HG03521 (cell line): ENCODE results near the gene SELENOO.
"Not testable (repeated sequence)": the region's sequence is repeated elsewhere in the genome, so short reads cannot be mapped to it uniquely, and the experiment has no call there.

Source experiments
- ATAC-seq: cut with Tn5 transposase; IDR thresholded peaks from one replicate; pipeline ENCODE4 v1.9.1; 2021; ENCODE audit warnings: mild to moderate bottlenecking, moderate library complexity; ENCODE audit not compliant: unreplicated experiment

SELENOO gene

DNA sequence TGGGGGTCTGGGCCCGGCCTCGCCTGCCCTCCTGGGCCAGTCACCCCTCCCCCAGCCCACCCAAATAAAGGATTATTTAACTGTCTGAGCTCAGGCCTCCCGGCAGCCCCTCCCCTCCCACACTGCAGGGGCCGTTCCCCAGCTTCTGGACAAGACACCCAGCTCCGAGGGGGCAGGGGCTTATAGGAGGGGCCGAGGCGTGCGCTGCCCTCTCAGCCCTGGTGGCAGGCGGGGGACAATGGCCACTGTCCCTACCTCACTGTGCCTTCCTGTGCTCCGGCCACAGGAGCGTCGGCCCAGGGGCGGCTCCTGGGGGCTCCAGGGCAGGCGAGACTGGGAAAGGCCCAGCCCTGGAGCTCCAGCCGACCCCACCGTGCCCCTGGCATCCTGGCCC lies 2.2 kb upstream of the SELENOO start:
- ATAC-seq, result no peak

DNA sequence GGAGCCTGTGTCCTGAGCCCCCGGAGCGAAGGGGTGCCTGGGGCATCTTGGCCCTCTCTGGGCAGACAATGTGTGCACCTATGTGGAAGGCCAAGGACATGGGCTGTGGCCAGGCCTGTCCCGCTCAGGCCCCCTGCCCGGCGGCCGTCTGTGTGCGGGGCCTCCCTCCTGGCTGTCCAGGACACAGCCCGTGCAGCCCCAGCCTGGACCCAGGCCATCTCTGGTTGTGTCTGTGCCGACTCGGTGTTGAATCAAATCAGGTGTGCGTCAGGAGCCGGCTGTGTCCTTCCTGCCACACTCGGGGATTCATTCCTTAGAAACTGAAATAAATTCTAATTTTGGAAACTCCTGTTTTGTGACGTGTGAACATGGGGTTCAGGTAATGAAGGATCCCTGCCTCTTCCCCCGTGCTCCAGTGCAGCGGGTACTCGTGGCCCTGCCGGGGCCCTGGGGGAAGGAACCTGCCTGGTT lies 1.5 kb upstream of the SELENOO start:
- no peak for ATAC-seq

DNA sequence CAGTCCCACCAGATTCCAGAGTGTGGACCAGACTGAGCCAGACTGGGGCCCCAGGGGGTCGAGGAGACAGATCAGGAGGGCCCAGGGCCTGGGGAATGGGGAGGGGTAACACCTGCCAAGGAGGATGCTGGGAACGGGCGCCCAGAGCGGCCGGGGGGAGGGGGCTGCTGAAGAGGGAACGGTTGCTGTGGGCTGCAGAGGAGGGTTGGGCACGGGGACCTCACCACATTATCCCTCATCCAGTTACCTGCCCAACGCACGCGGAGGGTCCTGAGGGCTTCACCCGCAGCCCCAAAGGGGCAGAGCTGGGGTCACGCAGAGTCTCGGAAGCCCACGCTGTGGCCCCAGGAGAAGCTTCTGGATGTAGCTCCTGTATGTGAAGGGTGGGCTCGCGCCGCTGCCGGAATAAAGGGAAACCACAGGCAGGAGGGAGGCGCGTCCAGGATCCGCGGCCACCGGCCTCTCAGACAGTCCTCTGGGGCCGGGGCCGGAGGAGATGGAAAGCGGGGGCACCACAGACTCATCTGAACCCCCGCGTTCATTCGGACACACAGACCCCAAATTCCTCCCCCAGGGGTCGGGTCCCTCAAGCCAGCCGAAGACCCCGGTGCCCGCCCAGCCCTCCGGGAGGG lies 866 bp upstream of the SELENOO start:
- no peak for ATAC-seq

- peak; percentile 17 for ATAC-seq
These were observed 649 bp downstream of the SELENOO start for GRCh38 chr22:50201191-50202129.

GRCh38 chr22:50202130-50202666 lies 1.4 kb downstream of the SELENOO start:
- no peak for ATAC-seq

DNA sequence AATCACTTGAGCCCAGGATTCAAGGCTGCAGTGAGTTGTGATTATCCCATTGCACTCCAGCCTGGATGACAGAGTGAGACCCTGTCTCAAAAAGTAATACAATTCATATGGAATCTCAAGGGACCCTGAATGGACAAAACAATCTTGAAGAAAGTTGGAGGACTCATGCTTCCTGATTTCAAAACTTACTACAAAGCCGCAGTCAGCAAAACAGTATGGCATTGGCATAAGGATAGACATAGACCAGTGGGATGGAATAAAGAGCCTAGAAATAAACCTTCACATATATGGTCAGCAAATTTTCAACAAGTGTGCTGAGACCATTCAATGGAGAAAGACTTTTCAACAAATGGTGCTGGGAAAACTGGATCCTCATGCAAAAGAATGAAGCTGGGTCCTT lies 2.5 kb downstream of the SELENOO start:
- no peak for ATAC-seq

GRCh38 chr22:50204571-50204970 lies 3.8 kb downstream of the SELENOO start:
- no peak for ATAC-seq

GRCh38 chr22:50204998-50205397 lies 4.2 kb downstream of the SELENOO start:
- not testable (repeated sequence) for ATAC-seq

DNA sequence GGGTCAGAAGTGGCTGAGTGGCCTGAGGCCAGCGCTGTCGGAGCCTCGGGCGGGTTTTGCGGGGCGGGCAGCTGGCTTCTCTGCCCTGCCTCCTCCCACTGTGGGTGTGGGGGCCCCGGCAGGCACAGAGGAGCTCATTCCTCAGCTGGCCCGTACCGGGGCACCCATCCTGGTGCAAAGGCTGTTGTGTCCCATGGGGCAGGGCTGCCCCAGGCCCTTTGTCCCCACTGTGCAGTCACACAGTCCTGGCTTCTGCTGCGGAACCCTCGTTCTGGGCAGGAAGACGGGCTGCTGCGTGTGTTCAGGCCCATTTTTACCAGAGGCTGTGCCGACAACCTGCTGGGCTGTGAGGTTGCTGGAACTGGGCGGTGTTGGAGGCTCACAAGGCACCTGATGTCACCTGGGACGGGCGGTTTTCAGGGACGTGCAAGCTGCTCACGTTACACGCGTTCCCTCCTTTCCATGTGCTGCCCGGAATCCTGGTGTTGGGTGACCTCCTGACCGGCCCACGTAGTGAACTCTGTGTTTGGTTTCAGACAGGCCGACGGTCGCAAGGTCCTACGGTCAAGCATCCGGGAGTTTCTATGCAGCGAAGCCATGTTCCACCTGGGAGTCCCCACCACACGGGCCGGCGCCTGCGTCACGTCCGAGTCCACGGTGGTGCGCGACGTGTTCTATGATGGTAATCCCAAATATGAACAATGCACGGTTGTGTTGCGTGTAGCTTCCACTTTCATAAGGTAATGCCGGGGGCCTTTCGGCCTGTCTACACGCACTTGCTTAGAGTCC lies 5.2 kb downstream of the SELENOO start:
- no peak for ATAC-seq

GRCh38 chr22:50206599-50206998 lies 5.8 kb downstream of the SELENOO start:
- ATAC-seq, result no peak

DNA sequence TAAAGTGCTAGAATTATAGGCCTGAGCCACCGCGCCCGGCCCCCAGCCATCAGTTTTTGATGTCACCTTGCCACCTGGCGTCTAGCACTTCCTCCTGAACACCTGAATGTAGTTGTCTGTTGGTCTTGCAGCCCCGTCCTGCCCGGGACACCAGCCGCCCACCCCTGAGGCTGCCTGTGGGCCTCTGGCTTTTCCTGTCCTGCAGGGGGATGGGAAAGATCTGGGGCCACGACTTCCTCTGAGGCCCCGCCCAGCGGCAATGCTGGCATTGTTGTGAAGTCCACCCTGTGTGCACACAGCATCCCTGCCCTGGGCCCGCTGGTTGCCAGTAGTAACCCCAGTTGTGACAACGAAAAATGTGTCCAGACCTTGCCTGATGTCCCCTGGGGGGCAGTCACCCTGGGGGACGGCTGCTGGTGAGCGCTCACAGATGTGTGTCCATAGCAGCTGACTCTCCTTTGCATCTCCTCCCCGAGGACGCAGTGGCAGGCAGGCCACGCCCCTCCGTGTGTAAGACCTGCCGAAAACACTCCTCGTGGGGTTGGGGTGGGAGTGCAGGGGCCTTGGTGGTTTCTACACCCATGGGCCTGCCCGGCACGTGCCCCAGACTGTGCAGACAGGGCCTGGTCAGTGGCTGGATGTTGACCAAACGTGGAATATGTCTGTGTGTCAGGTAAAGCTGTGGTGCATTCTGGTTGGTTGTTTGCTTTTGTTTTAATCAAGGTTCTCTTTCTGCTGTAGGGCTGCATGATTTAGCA lies 6.8 kb downstream of the SELENOO start:
- no peak for ATAC-seq

DNA sequence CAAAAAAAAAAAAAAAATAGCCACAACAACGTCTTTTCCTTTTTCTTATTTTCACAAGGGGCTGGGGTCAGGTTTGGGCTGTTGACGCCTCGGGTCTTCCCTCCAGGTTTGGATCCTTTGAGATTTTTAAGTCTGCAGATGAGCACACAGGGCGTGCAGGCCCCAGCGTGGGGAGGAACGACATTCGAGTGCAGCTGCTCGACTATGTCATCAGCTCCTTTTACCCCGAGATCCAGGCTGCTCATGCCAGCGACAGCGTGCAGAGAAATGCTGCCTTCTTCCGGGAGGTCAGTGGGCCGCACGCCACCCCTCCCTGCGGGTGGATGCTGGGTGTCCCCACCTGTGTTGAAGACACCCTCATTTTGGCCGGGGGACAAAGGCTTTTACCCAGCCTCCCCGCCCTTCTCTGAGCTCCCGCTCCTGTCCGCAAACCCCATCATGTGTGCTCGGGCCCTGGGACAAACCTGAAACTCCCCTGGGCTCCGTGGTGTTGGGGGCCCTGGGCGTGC lies 7.7 kb downstream of the SELENOO start:
- no peak for ATAC-seq

- ATAC-seq, result no peak
These were observed 8.4 kb downstream of the SELENOO start for GRCh38 chr22:50208939-50209892.

GRCh38 chr22:50209893-50210292 lies 9.1 kb downstream of the SELENOO start:
- no peak for ATAC-seq

GRCh38 chr22:50210378-50211139 lies 9.7 kb downstream of the SELENOO start:
- ATAC-seq, result no peak

DNA sequence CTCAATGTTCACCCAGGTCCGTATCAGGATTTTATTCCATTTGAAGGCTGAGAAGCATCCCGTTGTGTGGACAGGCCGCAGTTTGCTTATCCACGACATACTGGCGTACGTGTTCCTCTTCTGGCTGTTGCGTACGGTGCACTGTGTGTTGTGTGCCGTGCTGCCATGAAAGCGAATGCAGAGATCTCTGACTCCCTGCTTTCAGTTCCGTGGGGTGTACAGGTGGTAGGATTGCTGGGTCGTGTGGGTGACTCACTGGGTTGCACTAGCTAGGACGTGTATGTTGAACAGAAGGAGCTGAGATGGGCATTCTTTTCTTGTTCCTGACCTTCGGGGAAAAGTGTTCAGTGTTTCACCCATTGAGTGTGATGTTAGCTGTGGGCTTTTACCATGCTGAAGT lies 10.3 kb downstream of the SELENOO start:
- ATAC-seq, result no peak

DNA sequence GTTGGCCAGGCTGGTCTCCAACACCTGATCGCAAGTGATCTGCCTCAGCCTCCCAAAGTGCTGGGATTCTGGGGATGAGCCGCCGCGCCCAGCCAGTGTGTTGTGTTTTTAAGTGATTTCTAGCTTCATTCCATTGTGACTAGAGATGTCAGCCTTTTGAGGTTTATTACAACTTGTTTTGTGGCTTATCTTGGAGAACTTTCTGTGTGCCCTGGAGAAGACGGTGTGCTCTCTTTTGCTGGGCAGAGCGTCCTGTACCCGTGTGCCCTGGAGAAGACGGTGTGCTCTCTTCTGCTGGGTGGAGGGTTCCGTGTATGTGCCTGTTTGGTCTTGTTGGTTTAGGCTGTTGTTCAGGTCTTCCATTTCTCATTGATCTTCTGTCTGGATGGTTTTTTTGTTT lies 12.5 kb downstream of the SELENOO start:
- ATAC-seq, result no peak

DNA sequence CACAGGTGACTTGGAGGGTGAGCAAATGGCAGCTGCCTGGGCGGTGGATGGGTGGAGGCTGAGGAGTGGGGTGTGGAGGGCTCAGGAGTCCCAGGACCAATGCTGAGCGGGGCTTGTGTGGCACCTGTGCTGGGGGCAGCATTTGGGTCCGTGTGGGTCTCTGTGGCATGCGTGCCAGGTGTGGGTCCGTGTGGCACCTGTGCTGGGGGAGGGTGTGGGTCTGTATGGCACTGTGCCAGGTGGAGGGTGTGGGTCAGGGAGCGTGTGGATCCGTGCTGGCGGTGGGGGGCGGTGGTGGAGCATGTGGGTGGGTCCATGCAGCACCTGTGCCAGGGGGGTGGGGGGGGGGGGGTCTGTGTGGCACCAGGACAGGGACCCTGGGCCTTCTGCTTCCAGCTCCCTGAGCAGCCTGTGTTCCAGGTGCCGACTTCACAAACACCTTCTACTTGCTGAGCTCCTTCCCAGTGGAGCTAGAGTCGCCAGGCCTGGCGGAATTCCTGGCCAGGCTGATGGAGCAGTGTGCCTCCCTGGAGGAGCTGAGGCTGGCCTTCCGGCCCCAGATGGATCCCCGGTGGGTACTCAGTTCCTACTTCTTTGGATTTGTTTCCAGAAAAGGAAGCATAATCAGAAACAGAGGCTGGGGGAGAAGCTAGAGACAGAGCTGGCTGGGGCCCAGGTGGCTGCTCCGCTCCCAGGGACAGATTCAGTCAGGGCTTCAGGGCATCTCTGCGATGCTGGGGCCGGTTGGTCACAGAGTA lies 14.7 kb downstream of the SELENOO start:
- no peak for ATAC-seq
